Measurements from ENCODE around the gene EFNB1. TPM values are rescaled to one million over a fixed set of nuclear protein-coding genes. Genes with fewer than 3 reads are reported as not detected.

Gene EFNB1
- total and polyA plus RNA-seq, 2 of the 8 experiments (the other 6 are each of a cell fraction or from before 2014, with no cell fraction given) = 2.3 to 5.4 TPM

DNA sequence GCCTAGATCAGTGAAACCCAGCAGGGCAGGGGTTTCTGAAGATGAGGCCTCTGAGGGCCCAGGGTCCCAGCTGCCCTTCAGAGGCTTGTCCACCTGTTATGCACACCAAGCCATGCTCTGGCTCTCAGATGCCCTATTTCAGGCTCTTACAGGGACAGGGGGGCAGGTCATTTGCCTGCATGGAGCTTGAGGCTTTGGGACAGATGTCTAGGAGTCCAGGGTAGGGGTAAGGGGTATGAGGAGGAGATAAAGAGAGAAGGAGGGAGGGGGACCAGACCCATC, 4.7 kb upstream of the EFNB1 start:
- Histone ChIP-seq H4K20me1 (replicated peaks in 1 of 2; ENCODE audit: control insufficient read depth in 1 of 2, insufficient read depth in 2 of 2, low read length in 2 of 2) (no peaks in the 10 kb centered on the region), H2AK5ac (ENCODE audit: low read depth, low read length) (no peak overlapping the region), H2AFZ (ENCODE audit: low read length) (no peak overlapping the region), H2BK15ac (ENCODE audit: low read length) (no peak overlapping the region), H4K8ac (ENCODE audit: extremely low read depth, insufficient read depth, low read length) (no peak overlapping the region), H3K23ac (ENCODE audit: insufficient read length) (no peak overlapping the region), H4K91ac (replicated peaks; ENCODE audit: insufficient read length, low read length) (no peak overlapping the region), H2BK12ac (ENCODE audit: low read depth, low read length) (no peak overlapping the region), H3K23me2 (ENCODE audit: low read depth, low read length) (peaks cover 6% of the 10 kb centered on the region; the same call in 1 of the 2 replicates), H3K9ac (replicated peaks in 1 of 4; ENCODE audit: extremely low read depth in 1 of 4, low read depth in 3 of 4, low read length in 3 of 4) (no peak overlapping the region), H2BK5ac (ENCODE audit: low read depth, low read length) (no peak overlapping the region), H3K79me2 (ENCODE audit: control insufficient read depth in 1 of 2, insufficient read depth in 2 of 2, low read length in 2 of 2) (no peaks in the 10 kb centered on the region), H3K79me1 (ENCODE audit: low read depth, low read length) (no peaks in the 10 kb centered on the region), H4K5ac (ENCODE audit: insufficient read length, low read depth, low read length) (no peak overlapping the region), H3K4ac (replicated peaks; ENCODE audit: insufficient read length, low read depth, low read length) (no peak overlapping the region), H2BK120ac (replicated peaks; ENCODE audit: low read depth, low read length) (no peak overlapping the region), H3K56ac (replicated peaks; ENCODE audit: insufficient read length, low read depth, low read length) (no peak overlapping the region), H3K4me3 (ENCODE audit: extremely low read depth in 1 of 4, insufficient read depth in 2 of 4, low read depth in 3 of 4, low read length in 4 of 4) (no peak overlapping the region), H3K14ac (ENCODE audit: insufficient read length) (no peak overlapping the region), H3K4me2 (ENCODE audit: insufficient read depth in 1 of 2, low read depth in 2 of 2, low read length in 2 of 2) (no peak overlapping the region), H2BK20ac (ENCODE audit: low read length) (no peak overlapping the region), H3K27me3 (replicated peaks in 1 of 4; ENCODE audit: control insufficient read depth in 3 of 4, extremely low read depth in 1 of 4, insufficient read depth in 3 of 4, low read length in 3 of 4) (peaks cover 0 to 35% (median 24%) of the 10 kb centered on the region in 4 experiments; a peak in 6 of 7 replicates), H3K9me3 (ENCODE audit: insufficient read depth in 2 of 2, low read depth in 1 of 2, low read length in 1 of 2) (no peaks in the 10 kb centered on the region), H3K36me3 (ENCODE audit: control insufficient read depth in 2 of 4, insufficient read depth in 4 of 4, low read length in 3 of 4) (no peaks in the 10 kb centered on the region), H3K4me1 (replicated peaks in 1 of 4; ENCODE audit: control insufficient read depth in 3 of 4, insufficient read depth in 4 of 4, low read length in 3 of 4) (peaks cover 0 to 7% (median 0%) of the 10 kb centered on the region in 4 experiments; a peak in 3 of 7 replicates), H3K27ac (ENCODE audit: low read depth, low read length) (no peak overlapping the region), H3K18ac (ENCODE audit: extremely low read depth, low read length) (no peak overlapping the region)
- FAIRE-seq (no peak), DNase-seq (ENCODE audit: low read depth in 1 of 2, low spot score in 2 of 2) (no peak)
- ChIA-PET CTCF (ENCODE audit: partially characterized antibody) (interaction anchor here (0.5 to 3.7 kb wide), 12 partner anchors 9 to 563 kb away, joined by 3 to 20 read pairs (median 5); no protein-coding TSS in a partner anchor), POLR2A (ENCODE audit: partially characterized antibody) (no interaction called here)
- TF ChIP-seq JUN (IDR thresholded peaks at IDR 0.05; ENCODE audit: low read depth, low read length) (no peak), SAP30 (IDR thresholded peaks at IDR 0.05; ENCODE audit: insufficient read depth, insufficient replicate concordance, low read length) (no peak), ATF3 (IDR thresholded peaks at IDR 0.05; ENCODE audit: insufficient read depth, low read depth, low read length) (no peak), SP2 (IDR thresholded peaks at IDR 0.05; ENCODE audit: low read length) (no peak), JUND (IDR thresholded peaks at IDR 0.05; ENCODE audit: low read length) (no peak), YY1 (IDR thresholded peaks at IDR 0.05; ENCODE audit: low read depth, low read length) (no peak), EP300 (IDR thresholded peaks at IDR 0.05; ENCODE audit: borderline replicate concordance in 1 of 2, low read depth in 2 of 2, low read length in 2 of 2) (no peak)
